ENCODE measurements around the gene TRMT1. TPM values are rescaled to one million over a fixed set of nuclear protein-coding genes. Genes with fewer than 3 reads are reported as not detected.

TRMT1 gene
- total and polyA plus RNA-seq, 2 of the 8 experiments (the other 6 are each of a cell fraction or from before 2014, with no cell fraction given), result 77.4 to 99.3 TPM

DNA sequence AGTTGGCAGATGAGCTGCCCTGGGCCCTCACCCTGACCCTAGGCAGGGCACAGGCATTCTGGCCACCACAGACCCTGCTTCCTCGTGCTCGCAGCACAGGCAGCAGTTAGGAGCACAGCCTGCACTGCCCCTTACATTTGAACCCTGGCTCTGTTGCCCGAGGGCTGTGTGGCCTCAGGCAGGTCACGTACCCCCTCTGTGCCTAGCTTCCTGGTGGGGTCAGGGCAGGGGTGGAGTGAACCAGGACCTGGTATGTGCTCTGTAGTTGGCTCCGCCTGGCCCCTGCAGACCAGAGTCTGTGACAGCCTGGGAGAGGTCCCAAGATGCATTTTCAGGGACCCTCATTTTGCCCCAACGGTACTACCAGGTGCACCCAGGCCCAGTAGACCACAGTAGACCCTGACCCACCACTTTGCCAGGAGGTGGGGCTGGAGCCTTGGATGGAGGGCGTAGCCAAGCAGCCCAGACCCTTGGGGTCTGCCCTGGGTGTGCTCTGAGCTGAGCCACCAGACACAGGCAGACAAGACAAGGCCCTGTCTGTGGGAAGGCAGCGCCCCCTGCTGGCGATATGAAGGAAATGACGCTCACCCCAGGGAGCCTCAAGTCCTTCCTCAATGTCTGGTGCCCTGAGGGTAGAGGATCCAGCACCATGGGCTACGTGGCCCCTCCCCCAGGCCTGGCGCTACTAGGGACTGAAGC, 23.0 kb downstream of the TRMT1 start (continued):
- no peak for TF ChIP-seq ATF2 (IDR thresholded peaks at IDR 0.05; ENCODE audit: low read length)
- no peak for TF ChIP-seq TAF1 (IDR thresholded peaks at IDR 0.05; ENCODE audit: low read depth, low read length)
- no peak for TF ChIP-seq KDM1A (IDR thresholded peaks at IDR 0.05; ENCODE audit: borderline replicate concordance, low read length)
- TF ChIP-seq ATF3 (IDR thresholded peaks at IDR 0.05; ENCODE audit: insufficient read depth, low read depth, low read length), result no peak
- no peak for TF ChIP-seq POU5F1 (IDR thresholded peaks at IDR 0.05; ENCODE audit: low read depth, low read length)
- TF ChIP-seq RAD21 (IDR thresholded peaks at IDR 0.05 in 1 of 2, conservative IDR thresholded peaks at IDR 0.05 in 1 of 2; ENCODE audit: low read depth in 2 of 2, low read length in 2 of 2), result peak; percentile 99
- no peak for TF ChIP-seq TEAD4 (IDR thresholded peaks at IDR 0.05; ENCODE audit: low read depth, low read length)

Measured in H1 (cell line).